ENCODE results near the gene MTCL1. TPM values are rescaled to one million over a fixed set of nuclear protein-coding genes. Genes with fewer than 3 reads are reported as not detected.

Gene MTCL1
- total RNA-seq, 1 donor from 2014 or later, result 48.7 TPM

- no peak for DNase-seq (ENCODE audit: extremely low spot score, unreplicated experiment)
- Mint-ChIP-seq H3K9me3 (no peaks in the 10 kb centered on the region), H3K27ac (no peak overlapping the region), H3K27me3 (peaks cover 7% of the 10 kb centered on the region), H3K4me1 (ENCODE audit: unreplicated experiment) (peaks cover 6% of the 10 kb centered on the region), H3K4me3 (no peak overlapping the region), H3K36me3 (peaks cover 4% of the 10 kb centered on the region)
- no peak for TF ChIP-seq CTCF (conservative IDR thresholded peaks at IDR 0.05)
Observed at GRCh38 chr18:8699948-8700347, 5.4 kb upstream of the MTCL1 start.

GRCh38 chr18:8701546-8702118, 3.7 kb upstream of the MTCL1 start:
- Mint-ChIP-seq H3K9me3 (no peaks in the 10 kb centered on the region), H3K27me3 (peaks cover 7% of the 10 kb centered on the region), H3K36me3 (peaks cover 4% of the 10 kb centered on the region), H3K4me1 (ENCODE audit: unreplicated experiment) (peaks cover 6% of the 10 kb centered on the region), H3K27ac (no peak overlapping the region), H3K4me3 (no peak overlapping the region)
- TF ChIP-seq CTCF (conservative IDR thresholded peaks at IDR 0.05), result no peak
- no peak for DNase-seq (ENCODE audit: extremely low spot score, unreplicated experiment)

GRCh38 chr18:8702668-8703067, 2.7 kb upstream of the MTCL1 start:
- TF ChIP-seq CTCF (conservative IDR thresholded peaks at IDR 0.05), result no peak
- peaks cover 4% of the 10 kb centered on the region for H3K36me3 Mint-ChIP-seq
- no peak for DNase-seq (ENCODE audit: extremely low spot score, unreplicated experiment)
- no peaks in the 10 kb centered on the region for H3K9me3 Mint-ChIP-seq
- H3K4me3 Mint-ChIP-seq, result peak overlapping the region; percentile 18
- peaks cover 12% of the 10 kb centered on the region for H3K27me3 Mint-ChIP-seq
- no peak overlapping the region for H3K27ac Mint-ChIP-seq
- peaks cover 8% of the 10 kb centered on the region for H3K4me1 Mint-ChIP-seq (ENCODE audit: unreplicated experiment)

- Mint-ChIP-seq H3K4me3 (peak overlapping the region; percentile 18), H3K9me3 (no peaks in the 10 kb centered on the region), H3K36me3 (peaks cover 5% of the 10 kb centered on the region), H3K27me3 (peaks cover 12% of the 10 kb centered on the region), H3K27ac (no peak overlapping the region), H3K4me1 (ENCODE audit: unreplicated experiment) (peaks cover 14% of the 10 kb centered on the region)
- DNase-seq (ENCODE audit: extremely low spot score, unreplicated experiment), result no peak
- no peak for TF ChIP-seq CTCF (conservative IDR thresholded peaks at IDR 0.05)
Observed at GRCh38 chr18:8703092-8703709, 2.2 kb upstream of the MTCL1 start.

- no peak for DNase-seq (ENCODE audit: extremely low spot score, unreplicated experiment)
- H3K4me3 Mint-ChIP-seq, result peak overlapping the region; percentile 92
- peaks cover 12% of the 10 kb centered on the region for H3K36me3 Mint-ChIP-seq
- peaks cover 20% of the 10 kb centered on the region for H3K4me1 Mint-ChIP-seq (ENCODE audit: unreplicated experiment)
- no peaks in the 10 kb centered on the region for H3K9me3 Mint-ChIP-seq
- H3K27ac Mint-ChIP-seq, result peak overlapping the region; percentile 84
- TF ChIP-seq CTCF (conservative IDR thresholded peaks at IDR 0.05), result no peak
- peaks cover 12% of the 10 kb centered on the region for H3K27me3 Mint-ChIP-seq
Observed at GRCh38 chr18:8703781-8704301, 1.5 kb upstream of the MTCL1 start.
